ENCODE data around the gene PRR20D. TPM values are rescaled to one million over a fixed set of nuclear protein-coding genes. Genes with fewer than 3 reads are reported as not detected.
"Not testable (repeated sequence)": the region's sequence is repeated elsewhere in the genome, so short reads cannot be mapped to it uniquely, and the experiment has no call there.

The PRR20D gene
- total and polyA plus RNA-seq, 10 of the 15 experiments (the other 5 are each of a cell fraction or from before 2014, with no cell fraction given): not detected

DNA sequence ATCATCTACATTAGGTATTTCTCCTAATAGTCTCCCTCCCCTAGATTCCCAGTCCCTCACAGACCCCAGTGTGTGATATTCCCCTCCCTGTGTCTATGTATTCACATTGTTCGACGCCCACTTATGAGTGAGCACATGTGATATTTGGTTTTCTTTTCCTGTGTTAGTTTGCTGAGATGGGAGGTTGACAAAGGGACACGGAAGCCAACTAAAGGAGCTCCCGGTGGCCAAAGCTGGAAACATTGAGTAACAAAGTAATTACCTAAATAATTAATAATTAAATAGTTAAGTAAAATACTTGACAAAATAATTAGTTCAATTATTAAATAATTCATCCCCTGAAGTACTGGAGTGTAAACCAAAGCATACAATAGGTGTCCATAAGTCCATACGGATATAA, 21.4 kb upstream of the PRR20D start (continued):
- TF ChIP-seq, protein P1, sequence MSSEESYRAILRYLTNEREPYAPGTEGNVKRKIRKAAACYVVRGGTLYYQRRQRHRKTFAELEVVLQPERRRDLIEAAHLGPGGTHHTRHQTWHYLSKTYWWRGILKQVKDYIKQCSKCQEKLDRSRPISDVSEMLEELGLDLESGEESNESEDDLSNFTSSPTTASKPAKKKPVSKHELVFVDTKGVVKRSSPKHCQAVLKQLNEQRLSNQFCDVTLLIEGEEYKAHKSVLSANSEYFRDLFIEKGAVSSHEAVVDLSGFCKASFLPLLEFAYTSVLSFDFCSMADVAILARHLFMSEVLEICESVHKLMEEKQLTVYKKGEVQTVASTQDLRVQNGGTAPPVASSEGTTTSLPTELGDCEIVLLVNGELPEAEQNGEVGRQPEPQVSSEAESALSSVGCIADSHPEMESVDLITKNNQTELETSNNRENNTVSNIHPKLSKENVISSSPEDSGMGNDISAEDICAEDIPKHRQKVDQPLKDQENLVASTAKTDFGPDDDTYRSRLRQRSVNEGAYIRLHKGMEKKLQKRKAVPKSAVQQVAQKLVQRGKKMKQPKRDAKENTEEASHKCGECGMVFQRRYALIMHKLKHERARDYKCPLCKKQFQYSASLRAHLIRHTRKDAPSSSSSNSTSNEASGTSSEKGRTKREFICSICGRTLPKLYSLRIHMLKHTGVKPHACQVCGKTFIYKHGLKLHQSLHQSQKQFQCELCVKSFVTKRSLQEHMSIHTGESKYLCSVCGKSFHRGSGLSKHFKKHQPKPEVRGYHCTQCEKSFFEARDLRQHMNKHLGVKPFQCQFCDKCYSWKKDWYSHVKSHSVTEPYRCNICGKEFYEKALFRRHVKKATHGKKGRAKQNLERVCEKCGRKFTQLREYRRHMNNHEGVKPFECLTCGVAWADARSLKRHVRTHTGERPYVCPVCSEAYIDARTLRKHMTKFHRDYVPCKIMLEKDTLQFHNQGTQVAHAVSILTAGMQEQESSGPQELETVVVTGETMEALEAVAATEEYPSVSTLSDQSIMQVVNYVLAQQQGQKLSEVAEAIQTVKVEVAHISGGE (CRISPR knock-in tag; IDR thresholded peaks at IDR 0.05): no peak
- no peak for TF ChIP-seq RFX5 (IDR thresholded peaks at IDR 0.05; ENCODE audit: low read depth, low read length)

GRCh38 chr13:57139781-57140180, 20.7 kb upstream of the PRR20D start:
- H3K4me2 ChIP-seq (ENCODE audit: control insufficient read depth, insufficient read depth); H3K4me1 ChIP-seq (ENCODE audit: control insufficient read depth, insufficient read depth, low read length); H3K9me3 ChIP-seq (replicated peaks; ENCODE audit: control insufficient read depth, insufficient read depth, low read length); H2AFZ ChIP-seq (ENCODE audit: control insufficient read depth, low read depth, low read length); H3K9ac ChIP-seq (ENCODE audit: control insufficient read depth, insufficient read depth, low read length); FAIRE-seq; SMC1A ChIA-PET (ENCODE audit: uncharacterized antibody, unreplicated experiment); DNase-seq (ENCODE audit: low read depth, low spot score); RAD21 ChIA-PET (ENCODE audit: unreplicated experiment); CTCF ChIA-PET; H3K36me3 ChIP-seq (ENCODE audit: control insufficient read depth in 2 of 2, insufficient read depth in 2 of 2, low read length in 1 of 2); H4K20me1 ChIP-seq (ENCODE audit: control insufficient read depth, insufficient read depth); in situ Hi-C loops (cut with MboI); intact Hi-C loops (cut with micrococcal nuclease; ENCODE audit: unreplicated experiment); H3K79me2 ChIP-seq (ENCODE audit: control insufficient read depth, insufficient read depth, low read length); H3K27ac ChIP-seq (ENCODE audit: control insufficient read depth, insufficient read depth); H3K27me3 ChIP-seq (replicated peaks in 1 of 2; ENCODE audit: control insufficient read depth in 2 of 2, insufficient read depth in 2 of 2, low read length in 1 of 2); ATAC-seq; BruUV-seq (replicated peaks); POLR2A ChIA-PET; H3K4me3 ChIP-seq: not testable (repeated sequence)
- 87% methylated on average over 7 of the region's 18 CpGs for WGBS (ENCODE audit: insufficient coverage, insufficient replicate concordance, low lambda C conversion rate, missing lambda C conversion rate)

- SMC1A ChIA-PET (ENCODE audit: uncharacterized antibody, unreplicated experiment); ATAC-seq; in situ Hi-C loops (cut with MboI); H2AFZ ChIP-seq (ENCODE audit: control insufficient read depth, low read depth, low read length); CTCF ChIA-PET; H3K27ac ChIP-seq (ENCODE audit: control insufficient read depth, insufficient read depth); RAD21 ChIA-PET (ENCODE audit: unreplicated experiment); H3K4me2 ChIP-seq (ENCODE audit: control insufficient read depth, insufficient read depth); H3K9me3 ChIP-seq (replicated peaks; ENCODE audit: control insufficient read depth, insufficient read depth, low read length); H3K36me3 ChIP-seq (ENCODE audit: control insufficient read depth in 2 of 2, insufficient read depth in 2 of 2, low read length in 1 of 2); DNase-seq (ENCODE audit: low read depth, low spot score); H3K4me1 ChIP-seq (ENCODE audit: control insufficient read depth, insufficient read depth, low read length); H4K20me1 ChIP-seq (ENCODE audit: control insufficient read depth, insufficient read depth); H3K79me2 ChIP-seq (ENCODE audit: control insufficient read depth, insufficient read depth, low read length); H3K27me3 ChIP-seq (replicated peaks in 1 of 2; ENCODE audit: control insufficient read depth in 2 of 2, insufficient read depth in 2 of 2, low read length in 1 of 2); POLR2A ChIA-PET; BruUV-seq (replicated peaks); FAIRE-seq; intact Hi-C loops (cut with micrococcal nuclease; ENCODE audit: unreplicated experiment); H3K9ac ChIP-seq (ENCODE audit: control insufficient read depth, insufficient read depth, low read length); H3K4me3 ChIP-seq: not testable (repeated sequence)
- 76% methylated on average over 8 of the region's 34 CpGs for WGBS (ENCODE audit: insufficient coverage, insufficient replicate concordance, low lambda C conversion rate, missing lambda C conversion rate)
Observed at GRCh38 chr13:57140235-57140968, 20.0 kb upstream of the PRR20D start, which contains the start of gene PRR20A. Gene PRR20A, plus strand, starts transcription at chr13:57140918. Its CDS starts 387 bp downstream, at chr13:57141305.

DNA sequence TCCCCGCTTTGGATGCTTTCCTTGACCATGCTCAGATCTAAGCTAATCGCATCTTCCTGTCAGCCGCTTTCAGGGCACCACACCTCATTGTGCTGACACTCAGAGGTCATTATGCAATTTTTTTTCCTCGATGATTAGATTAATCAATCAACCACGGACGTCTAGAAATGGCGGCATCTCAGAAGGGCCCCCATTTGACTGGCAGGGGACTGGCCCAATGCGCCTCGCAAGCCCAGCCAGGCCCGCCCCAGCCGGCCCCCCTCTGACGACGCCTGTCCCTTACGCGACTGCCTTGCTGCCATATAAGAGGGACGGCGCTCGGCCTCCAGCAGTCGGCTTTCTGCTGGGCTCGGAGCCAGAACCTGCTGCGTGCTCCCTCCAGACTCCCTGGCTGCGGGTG, 13.2 kb upstream of the PRR20D start, which contains the start of gene PRR20B:
Gene PRR20B (plus strand): TSS at position 301 of the 400 bp plus-strand sequence. CDS start 387 bp downstream, outside the sequence.
- POLR2A ChIA-PET: not testable (repeated sequence)

More for the DNA sequence above, 13.2 kb upstream of the PRR20D start, which contains the start of gene PRR20B:
- H4K20me1 ChIP-seq (ENCODE audit: control insufficient read depth, insufficient read depth); in situ Hi-C loops (cut with MboI); RAD21 ChIA-PET (ENCODE audit: unreplicated experiment); CTCF ChIA-PET; H3K4me1 ChIP-seq (ENCODE audit: control insufficient read depth, insufficient read depth, low read length); H3K9ac ChIP-seq (ENCODE audit: control insufficient read depth, insufficient read depth, low read length); H3K36me3 ChIP-seq (ENCODE audit: control insufficient read depth in 2 of 2, insufficient read depth in 2 of 2, low read length in 1 of 2); H3K27me3 ChIP-seq (replicated peaks in 1 of 2; ENCODE audit: control insufficient read depth in 2 of 2, insufficient read depth in 2 of 2, low read length in 1 of 2); BruUV-seq (replicated peaks); H3K79me2 ChIP-seq (ENCODE audit: control insufficient read depth, insufficient read depth, low read length); H2AFZ ChIP-seq (ENCODE audit: control insufficient read depth, low read depth, low read length); FAIRE-seq; H3K4me3 ChIP-seq; H3K27ac ChIP-seq (ENCODE audit: control insufficient read depth, insufficient read depth); DNase-seq (ENCODE audit: low read depth, low spot score); H3K9me3 ChIP-seq (replicated peaks; ENCODE audit: control insufficient read depth, insufficient read depth, low read length); ATAC-seq; SMC1A ChIA-PET (ENCODE audit: uncharacterized antibody, unreplicated experiment); intact Hi-C loops (cut with micrococcal nuclease; ENCODE audit: unreplicated experiment); H3K4me2 ChIP-seq (ENCODE audit: control insufficient read depth, insufficient read depth): not testable (repeated sequence)
- no CpG with 5 or more reads among the region's 22 CpGs for WGBS (ENCODE audit: insufficient coverage, insufficient replicate concordance, low lambda C conversion rate, missing lambda C conversion rate)

All from GM12878 (cell line).